ENCODE results near the gene AOC2. TPM values are rescaled to one million over a fixed set of nuclear protein-coding genes. Genes with fewer than 3 reads are reported as not detected.

The AOC2 gene
- total and polyA plus RNA-seq, 2 of the 13 experiments (the other 11 are each of a cell fraction or from before 2014, with no cell fraction given) = 1.2 to 3.3 TPM

DNA sequence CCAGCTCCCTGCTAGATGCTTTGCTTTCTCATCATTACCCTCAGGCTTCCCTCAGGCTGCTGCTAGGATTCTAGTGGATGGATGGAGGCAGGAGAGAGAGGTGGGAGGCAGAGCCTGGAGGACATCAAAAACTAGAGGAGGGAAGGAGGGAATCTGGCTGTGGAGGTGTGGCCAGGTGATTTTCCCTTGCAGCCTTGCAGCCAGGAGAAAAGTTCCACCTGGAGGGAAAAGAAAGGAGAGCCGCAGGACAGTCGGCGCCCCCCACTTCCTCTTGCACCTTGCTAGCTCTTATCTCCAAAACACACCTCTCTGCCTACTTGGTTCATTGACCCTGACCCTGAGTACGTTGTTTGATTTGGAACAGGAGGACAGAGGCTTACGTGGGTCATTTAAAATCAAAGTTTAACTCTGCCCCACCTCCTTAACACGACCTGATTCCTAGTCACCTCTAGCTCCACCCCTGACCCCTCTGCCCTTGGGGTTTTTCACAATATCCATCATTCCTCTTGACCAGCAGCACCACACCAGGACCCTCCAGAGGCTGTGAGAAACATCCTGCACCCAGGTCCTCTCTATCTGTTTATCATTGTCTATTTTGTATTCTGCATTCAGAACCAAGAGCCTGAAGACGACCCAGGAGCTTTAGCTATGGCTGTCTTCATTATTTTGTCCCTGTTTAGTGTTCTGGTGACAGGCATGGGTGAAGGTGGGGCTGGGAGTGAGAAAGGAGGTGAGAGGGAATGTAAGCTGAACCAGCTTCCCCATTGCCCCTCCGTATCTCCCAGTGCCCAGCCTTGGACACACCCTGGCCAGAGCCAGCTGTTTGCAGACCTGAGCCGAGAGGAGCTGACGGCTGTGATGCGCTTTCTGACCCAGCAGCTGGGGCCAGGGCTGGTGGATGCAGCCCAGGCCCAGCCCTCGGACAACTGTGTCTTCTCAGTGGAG is 22.5 kb downstream of the AOC2 start (continued):
- TF ChIP-seq ZBTB21 (CRISPR knock-in tag; IDR thresholded peaks at IDR 0.05) = no peak
- no peak for TF ChIP-seq ZNF552 (CRISPR knock-in tag; IDR thresholded peaks at IDR 0.05; ENCODE audit: borderline replicate concordance)
- TF ChIP-seq HMG20A (CRISPR knock-in tag; IDR thresholded peaks at IDR 0.05; ENCODE audit: borderline replicate concordance) = peak; percentile 84; the same call in 1 of the 2 replicates
- no peak for TF ChIP-seq CBFB (CRISPR knock-in tag; IDR thresholded peaks at IDR 0.05)
- peak; percentile 74 to 94; a peak in 3 of 4 replicates for TF ChIP-seq NR2F1 (CRISPR knock-in tag; IDR thresholded peaks at IDR 0.05)
- TF ChIP-seq, protein P1, sequence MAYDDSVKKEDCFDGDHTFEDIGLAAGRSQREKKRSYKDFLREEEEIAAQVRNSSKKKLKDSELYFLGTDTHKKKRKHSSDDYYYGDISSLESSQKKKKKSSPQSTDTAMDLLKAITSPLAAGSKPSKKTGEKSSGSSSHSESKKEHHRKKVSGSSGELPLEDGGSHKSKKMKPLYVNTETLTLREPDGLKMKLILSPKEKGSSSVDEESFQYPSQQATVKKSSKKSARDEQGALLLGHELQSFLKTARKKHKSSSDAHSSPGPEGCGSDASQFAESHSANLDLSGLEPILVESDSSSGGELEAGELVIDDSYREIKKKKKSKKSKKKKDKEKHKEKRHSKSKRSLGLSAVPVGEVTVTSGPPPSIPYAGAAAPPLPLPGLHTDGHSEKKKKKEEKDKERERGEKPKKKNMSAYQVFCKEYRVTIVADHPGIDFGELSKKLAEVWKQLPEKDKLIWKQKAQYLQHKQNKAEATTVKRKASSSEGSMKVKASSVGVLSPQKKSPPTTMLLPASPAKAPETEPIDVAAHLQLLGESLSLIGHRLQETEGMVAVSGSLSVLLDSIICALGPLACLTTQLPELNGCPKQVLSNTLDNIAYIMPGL (CRISPR knock-in tag; IDR thresholded peaks at IDR 0.05; ENCODE audit: borderline replicate concordance in 1 of 2, low read depth in 1 of 2) = peak; percentile 30 to 36; a peak in 2 of 4 replicates
- no peak for TF ChIP-seq ZNF562 (CRISPR knock-in tag; IDR thresholded peaks at IDR 0.05; ENCODE audit: borderline replicate concordance)
- no peak for TF ChIP-seq ZNF841 (CRISPR knock-in tag; IDR thresholded peaks at IDR 0.05; ENCODE audit: borderline replicate concordance)
- TF ChIP-seq GABPA (IDR thresholded peaks at IDR 0.05; ENCODE audit: low read depth, low read length) = no peak
- TF ChIP-seq GABPA (CRISPR knock-in tag; IDR thresholded peaks at IDR 0.05; ENCODE audit: low read depth) = peak; percentile 65
- TF ChIP-seq TSC22D2 (CRISPR knock-in tag; IDR thresholded peaks at IDR 0.05; ENCODE audit: borderline replicate concordance) = no peak
- TF ChIP-seq, protein P2, sequence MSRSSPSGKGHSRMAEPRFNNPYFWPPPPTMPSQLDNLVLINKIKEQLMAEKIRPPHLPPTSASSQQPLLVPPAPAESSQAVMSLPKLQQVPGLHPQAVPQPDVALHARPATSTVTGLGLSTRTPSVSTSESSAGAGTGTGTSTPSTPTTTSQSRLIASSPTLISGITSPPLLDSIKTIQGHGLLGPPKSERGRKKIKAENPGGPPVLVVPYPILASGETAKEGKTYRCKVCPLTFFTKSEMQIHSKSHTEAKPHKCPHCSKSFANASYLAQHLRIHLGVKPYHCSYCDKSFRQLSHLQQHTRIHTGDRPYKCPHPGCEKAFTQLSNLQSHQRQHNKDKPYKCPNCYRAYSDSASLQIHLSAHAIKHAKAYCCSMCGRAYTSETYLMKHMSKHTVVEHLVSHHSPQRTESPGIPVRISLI (CRISPR knock-in tag; IDR thresholded peaks at IDR 0.05; ENCODE audit: borderline replicate concordance) = peak; percentile 77; the same call in 1 of the 2 replicates
- no peak; the same call in 1 of the 2 replicates for TF ChIP-seq ZSCAN31 (CRISPR knock-in tag; IDR thresholded peaks at IDR 0.05; ENCODE audit: low read depth)
- no peak for TF ChIP-seq RELA (CRISPR knock-in tag; IDR thresholded peaks at IDR 0.05)
- TF ChIP-seq TBX2 (CRISPR knock-in tag; IDR thresholded peaks at IDR 0.05; ENCODE audit: borderline replicate concordance) = peak; percentile 95
- no peak for TF ChIP-seq TAF1 (CRISPR knock-in tag; IDR thresholded peaks at IDR 0.05)
- TF ChIP-seq MED13 (CRISPR knock-in tag; IDR thresholded peaks at IDR 0.05) = no peak; the same call in 1 of the 2 replicates
- no peak for TF ChIP-seq NFE2L1 (CRISPR knock-in tag; IDR thresholded peaks at IDR 0.05; ENCODE audit: borderline replicate concordance)
- TF ChIP-seq ZNF441 (CRISPR knock-in tag; IDR thresholded peaks at IDR 0.05; ENCODE audit: borderline replicate concordance) = peak; percentile 29; the same call in 1 of the 2 replicates
- TF ChIP-seq SRSF4 (IDR thresholded peaks at IDR 0.05; ENCODE audit: low read depth, low read length, poor library complexity, severe bottlenecking) = no peak
- no peak for TF ChIP-seq ZNF253 (CRISPR knock-in tag; IDR thresholded peaks at IDR 0.05; ENCODE audit: borderline replicate concordance)
- TF ChIP-seq, protein P3, sequence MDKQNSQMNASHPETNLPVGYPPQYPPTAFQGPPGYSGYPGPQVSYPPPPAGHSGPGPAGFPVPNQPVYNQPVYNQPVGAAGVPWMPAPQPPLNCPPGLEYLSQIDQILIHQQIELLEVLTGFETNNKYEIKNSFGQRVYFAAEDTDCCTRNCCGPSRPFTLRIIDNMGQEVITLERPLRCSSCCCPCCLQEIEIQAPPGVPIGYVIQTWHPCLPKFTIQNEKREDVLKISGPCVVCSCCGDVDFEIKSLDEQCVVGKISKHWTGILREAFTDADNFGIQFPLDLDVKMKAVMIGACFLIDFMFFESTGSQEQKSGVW (CRISPR knock-in tag; IDR thresholded peaks at IDR 0.05; ENCODE audit: borderline replicate concordance) = no peak
- no peak for TF ChIP-seq POLR2G (IDR thresholded peaks at IDR 0.05; ENCODE audit: low read depth, low read length)
- no peak; the same call in 1 of the 2 replicates for TF ChIP-seq ARNT2 (CRISPR knock-in tag; IDR thresholded peaks at IDR 0.05; ENCODE audit: low read depth)
- TF ChIP-seq CHD2 (IDR thresholded peaks at IDR 0.05; ENCODE audit: low read depth, low read length) = no peak

Data from HepG2 (cell line).